PC-9 (cell line): ENCODE data around the gene DENND1A.

Experiments
- CTCF ChIP-seq: fragments of 200-600 bp; sonication (generic); conservative IDR thresholded peaks from 2 replicates; pipeline ENCODE4 v1.6.1; 2017; ENCODE audit warnings: mixed run types, antibody characterized with exemption, mild to moderate bottlenecking, moderate library complexity
- EZH2 ChIP-seq: fragments of 200-600 bp; sonication (generic); IDR thresholded peaks from 2 replicates; pipeline ENCODE4 v1.8.0; 2017; ENCODE audit warnings: antibody characterized with exemption, low read depth

- TF ChIP-seq CTCF (no peak), EZH2 (no peak)
These were observed 412.4 kb downstream of the DENND1A start for GRCh38 chr9:123517512-123517911.
